NCI-H1105 (cell line): Measurements from ENCODE around the gene ST8SIA2.

ENCODE experiments used
- DNase-seq: peaks from one replicate; lab custom pipeline; 2025; lab: John Stamatoyannopoulos, UW

Gene ST8SIA2

DNA sequence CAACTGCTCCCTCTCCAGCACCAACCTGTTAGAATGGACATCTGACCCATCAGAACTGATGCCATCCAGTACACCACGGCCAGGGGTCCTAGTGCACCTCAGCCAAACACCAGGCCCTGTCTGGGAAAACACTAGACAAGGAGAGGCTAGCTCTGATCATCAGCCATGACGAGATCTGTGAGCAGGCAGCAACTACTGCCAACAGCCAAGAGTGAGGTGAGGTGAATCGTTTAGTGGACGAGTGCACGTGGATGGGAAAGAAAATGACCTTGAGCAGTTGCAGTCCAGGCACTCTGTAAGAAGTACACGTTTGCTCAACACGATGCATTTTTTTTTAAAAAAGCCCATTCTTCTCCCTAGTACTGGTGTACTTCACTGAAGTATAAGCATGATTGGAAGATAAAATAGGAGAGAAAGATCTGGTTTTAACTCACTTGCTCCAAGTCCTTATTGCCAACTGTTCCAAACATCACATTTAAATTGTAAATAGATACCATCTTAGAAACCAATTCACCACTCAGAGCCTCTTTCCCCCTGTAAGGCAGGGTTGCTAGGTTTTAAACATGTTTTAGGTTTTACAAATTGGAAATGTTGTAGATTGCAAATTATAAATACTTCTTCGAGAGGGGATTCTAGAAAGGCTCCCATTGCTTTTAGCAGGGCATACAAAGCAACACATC is 5.7 kb downstream of the ST8SIA2 start:
- no peak for DNase-seq

DNA sequence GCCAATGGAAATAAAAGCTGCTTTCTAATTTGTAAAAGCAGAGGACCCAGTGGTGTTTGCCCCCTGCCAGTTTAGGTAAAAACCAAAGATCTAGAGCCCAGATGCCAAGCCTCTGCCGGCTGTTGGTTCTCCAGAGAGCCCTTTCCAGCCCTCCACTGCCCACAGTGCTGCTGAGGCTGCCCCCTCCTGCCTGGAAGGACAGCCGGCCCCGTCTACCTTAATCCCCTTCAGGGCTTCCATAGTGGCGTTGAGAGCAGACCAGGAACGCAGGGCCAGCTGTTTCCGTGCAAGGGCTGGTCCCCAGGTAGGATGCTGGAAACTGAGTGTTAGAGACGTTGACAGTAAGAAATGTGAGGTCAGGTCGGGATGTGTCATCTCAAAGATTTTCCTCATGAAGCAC is 6.9 kb downstream of the ST8SIA2 start:
- no peak for DNase-seq

DNA sequence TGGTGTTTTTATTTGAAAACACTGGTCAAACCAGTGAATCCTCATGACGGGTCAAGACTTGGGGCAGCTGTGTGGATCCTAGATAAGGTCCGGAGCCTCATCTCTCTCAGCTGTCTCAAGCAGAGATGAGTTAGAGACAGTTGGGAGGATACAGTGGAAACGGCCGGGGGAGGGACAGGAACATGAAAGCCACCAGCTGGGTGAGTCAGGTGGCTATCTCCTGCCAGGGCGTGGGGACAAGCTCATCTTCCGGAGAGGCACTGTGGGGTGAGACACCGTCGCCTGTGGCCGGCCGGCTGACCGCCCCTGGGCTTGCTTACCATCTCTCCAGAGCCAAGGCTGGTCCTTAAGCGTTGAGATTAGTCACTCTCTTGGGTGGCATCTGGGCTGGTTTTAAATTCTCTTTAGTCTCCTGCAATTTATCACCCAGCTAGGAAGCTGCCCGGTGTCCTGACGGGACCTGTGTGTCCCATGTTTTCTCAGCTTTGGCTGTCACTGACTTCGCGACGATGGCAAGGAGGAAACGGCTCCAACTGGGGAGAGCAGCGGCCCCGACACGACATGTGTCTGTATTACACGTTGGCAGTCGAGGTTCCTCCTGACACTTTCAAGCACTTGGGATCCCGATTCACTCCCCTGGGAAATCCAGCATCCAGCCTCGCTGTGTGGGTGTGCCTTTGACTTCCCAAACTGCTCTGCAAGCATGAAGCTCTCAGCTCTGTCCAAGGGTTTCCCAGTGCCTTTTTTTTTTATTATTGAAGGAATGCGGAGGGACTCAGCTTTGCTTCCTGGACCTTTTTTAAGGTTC is 7.5 kb downstream of the ST8SIA2 start:
- no peak for DNase-seq

- no peak for DNase-seq
Observed at GRCh38 chr15:92402751-92403150, 9.1 kb downstream of the ST8SIA2 start.

GRCh38 chr15:92405942-92406341 is 12.3 kb downstream of the ST8SIA2 start:
- no peak for DNase-seq

- no peak for DNase-seq
Observed at GRCh38 chr15:92407321-92407720, 13.6 kb downstream of the ST8SIA2 start.

DNA sequence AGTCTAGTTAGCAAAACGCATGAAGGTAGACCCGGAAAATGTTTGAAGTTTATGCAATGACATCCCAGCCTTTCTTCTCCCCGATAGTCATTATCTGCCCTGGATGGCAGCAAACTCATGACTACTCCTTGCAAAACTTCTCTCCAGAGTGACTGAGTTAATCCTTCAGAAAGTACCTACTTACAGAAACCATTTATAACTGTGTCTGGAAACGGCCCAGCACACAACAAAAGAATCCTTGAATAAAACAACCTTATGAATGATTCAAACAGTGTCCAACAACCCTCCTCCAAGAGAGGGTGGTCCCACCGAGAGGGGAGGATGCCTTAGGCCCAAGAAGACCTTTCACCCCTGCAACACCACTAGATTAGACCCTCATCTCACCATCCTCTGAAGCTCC is 14.2 kb downstream of the ST8SIA2 start:
- no peak for DNase-seq

GRCh38 chr15:92409006-92409405 is 15.3 kb downstream of the ST8SIA2 start:
- no peak for DNase-seq

- no peak for DNase-seq
Observed at GRCh38 chr15:92409521-92409920, 15.8 kb downstream of the ST8SIA2 start.

DNA sequence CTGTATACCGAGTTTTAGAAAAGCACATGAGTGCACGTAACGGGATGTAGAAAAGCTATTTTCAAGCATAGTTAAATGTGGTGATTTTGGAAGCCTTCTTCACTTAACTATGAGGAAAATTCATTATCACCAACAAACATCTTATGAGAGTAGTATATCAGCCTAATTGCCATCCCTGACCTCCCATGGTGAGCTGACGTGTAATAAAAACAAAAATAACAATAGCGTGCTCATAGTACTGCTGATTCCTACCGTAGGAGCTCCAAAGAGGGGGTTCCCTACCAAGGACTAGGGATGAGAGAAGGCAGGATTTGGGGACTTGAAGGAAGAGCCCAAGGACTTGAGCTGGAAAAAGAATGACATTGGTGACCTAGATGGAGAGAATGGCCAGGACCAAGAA is 16.9 kb downstream of the ST8SIA2 start:
- no peak for DNase-seq

DNA sequence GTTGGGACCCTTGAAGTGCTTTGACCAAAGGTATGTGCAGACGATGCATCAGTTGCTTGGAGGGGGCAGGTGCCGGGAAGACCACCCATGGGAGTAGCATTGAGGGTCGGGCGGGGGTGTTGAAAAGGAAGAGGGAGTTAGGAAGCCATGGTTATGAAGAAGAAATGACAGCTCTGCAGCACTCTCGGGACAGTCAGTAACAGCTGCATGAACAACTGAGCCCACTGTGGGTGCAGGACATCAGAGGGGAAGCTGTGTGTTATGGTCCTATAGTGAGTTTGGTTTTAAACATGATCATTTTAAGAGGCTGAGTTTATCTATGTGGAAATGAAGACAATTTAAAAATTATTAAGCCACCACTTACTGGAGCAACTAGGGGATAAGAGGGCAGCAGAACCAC is 17.6 kb downstream of the ST8SIA2 start:
- DNase-seq, result no peak

GRCh38 chr15:92413510-92413909 is 19.8 kb downstream of the ST8SIA2 start:
- no peak for DNase-seq

- no peak for DNase-seq
Observed at GRCh38 chr15:92415639-92416297, 22.1 kb downstream of the ST8SIA2 start.

DNA sequence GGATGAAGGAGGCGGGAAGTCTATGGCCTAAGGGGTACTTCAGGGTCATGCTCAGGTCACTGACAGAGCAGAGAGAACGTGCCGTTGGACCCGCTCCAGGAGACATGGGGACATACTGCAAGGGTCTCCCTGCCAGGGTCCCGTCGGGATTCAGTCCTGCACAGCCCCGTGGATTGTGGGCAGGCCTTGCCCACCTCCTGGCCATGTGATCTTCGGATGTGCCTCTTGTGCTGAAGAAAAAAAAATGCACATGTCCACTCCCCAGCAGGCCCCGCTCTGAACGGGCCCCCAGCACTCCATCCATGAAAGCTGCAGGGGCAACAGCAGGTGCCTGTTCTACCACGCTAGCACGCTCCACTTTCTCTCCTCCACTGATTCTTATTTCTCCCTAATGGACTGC is 22.9 kb downstream of the ST8SIA2 start:
- DNase-seq, result no peak

- no peak for DNase-seq
Observed at GRCh38 chr15:92417716-92418115, 24.0 kb downstream of the ST8SIA2 start.

DNA sequence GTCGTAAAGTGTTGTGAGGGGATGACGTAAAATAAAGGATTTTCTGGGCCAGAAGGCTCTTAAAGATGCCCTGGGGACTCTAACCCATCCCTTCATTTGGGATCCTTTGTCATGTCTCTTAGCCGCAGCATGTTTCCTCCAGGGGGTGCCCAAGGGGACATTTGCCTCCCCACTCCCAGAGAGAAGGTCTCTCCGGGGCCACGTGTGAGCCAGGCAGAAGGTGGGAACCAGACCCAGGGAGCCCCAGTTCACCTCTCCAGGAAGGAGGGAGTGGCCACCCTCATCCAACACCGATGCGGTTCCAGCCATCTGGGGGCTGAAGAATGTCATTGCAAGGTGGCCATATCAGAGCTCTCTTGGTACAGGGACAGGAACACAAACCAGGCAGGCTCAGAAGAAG is 25.2 kb downstream of the ST8SIA2 start:
- no peak for DNase-seq

GRCh38 chr15:92421976-92422375 is 28.3 kb downstream of the ST8SIA2 start:
- DNase-seq, result no peak

- no peak for DNase-seq
Observed at GRCh38 chr15:92425578-92426225, 32.0 kb downstream of the ST8SIA2 start.

DNA sequence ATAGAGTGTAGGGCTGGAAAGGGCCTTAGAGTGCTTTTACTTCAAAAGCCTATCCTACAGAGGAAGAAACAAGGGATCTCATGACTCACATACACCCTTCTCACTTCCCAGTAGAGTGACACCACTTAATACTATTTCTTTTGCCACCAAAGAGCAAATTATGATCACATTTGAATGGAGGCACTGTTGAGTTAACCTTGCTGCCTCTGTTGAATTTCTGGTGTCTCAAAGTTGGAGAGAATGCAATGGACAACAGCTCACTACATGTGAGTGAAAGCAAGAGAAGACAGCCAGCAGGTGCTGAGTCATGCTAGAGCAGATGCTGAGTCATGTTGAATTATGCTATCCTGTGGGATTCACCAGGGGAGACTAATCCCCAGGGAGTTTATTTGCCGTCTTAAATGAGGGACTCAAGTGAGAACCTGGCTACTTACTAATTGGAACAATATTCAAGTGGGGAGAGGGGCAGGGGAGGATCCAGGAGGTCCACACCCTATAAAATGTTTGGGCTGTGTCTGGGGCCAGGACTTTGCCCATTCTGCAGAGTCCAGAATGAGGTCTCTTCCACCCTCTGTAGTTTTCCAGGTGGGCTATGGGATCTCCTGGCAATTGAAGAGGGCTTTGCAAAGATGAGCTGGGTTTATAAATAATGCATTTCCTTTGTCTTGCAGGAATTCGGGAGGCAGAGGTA is 35.8 kb downstream of the ST8SIA2 start:
- no peak for DNase-seq

GRCh38 chr15:92430069-92430440 is 36.4 kb downstream of the ST8SIA2 start:
- DNase-seq, result no peak

GRCh38 chr15:92435145-92435544 is 41.5 kb downstream of the ST8SIA2 start:
- no peak for DNase-seq

- DNase-seq, result no peak
Observed at GRCh38 chr15:92438471-92438870, 44.8 kb downstream of the ST8SIA2 start.
